GM12875 (cell line): ENCODE data around the gene IGF2.

Experiments
- H3K4me3 ChIP-seq: one replicate; pipeline ENCODE4 v1.5.1; 2011; ENCODE audit warnings: low read depth, low read length, control low read depth
- CTCF ChIP-seq: IDR thresholded peaks from 2 replicates; pipeline ENCODE4 v1.5.1; 2011; ENCODE audit warnings: low read depth, mild to moderate bottlenecking, control low read depth, inconsistent platforms, low read length, moderate library complexity, borderline replicate concordance; ENCODE audit not compliant: insufficient read depth

The IGF2 gene

GRCh38 chr11:2153581-2154194, 14.5 kb upstream of the IGF2 start:
- H3K4me3 ChIP-seq, result no peak overlapping the region
- no peak for TF ChIP-seq CTCF

GRCh38 chr11:2151500-2152257, 12.5 kb upstream of the IGF2 start:
- no peak overlapping the region for H3K4me3 ChIP-seq
- peak; percentile 64 for TF ChIP-seq CTCF

- no peak overlapping the region for H3K4me3 ChIP-seq
- TF ChIP-seq CTCF, result 0 out of 2 replicates have a peak, but pooled peaks have one; percentile 5
These were observed 11.0 kb upstream of the IGF2 start for GRCh38 chr11:2149864-2150847.

GRCh38 chr11:2149460-2149859, 10.3 kb upstream of the IGF2 start:
- no peak overlapping the region for H3K4me3 ChIP-seq
- no peak for TF ChIP-seq CTCF

- H3K4me3 ChIP-seq, result no peak overlapping the region
- no peak for TF ChIP-seq CTCF
These were observed 9.4 kb upstream of the IGF2 start for GRCh38 chr11:2148595-2148994.

GRCh38 chr11:2147391-2147790, 8.2 kb upstream of the IGF2 start:
- TF ChIP-seq CTCF, result no peak
- H3K4me3 ChIP-seq, result no peak overlapping the region
